ENCODE results near the gene AMPD2.

- TF ChIP-seq OSR1 (CRISPR knock-in tag; IDR thresholded peaks at IDR 0.05) (no peak), GLIS3 (CRISPR knock-in tag; IDR thresholded peaks at IDR 0.05) (no peak), ZFP3 (CRISPR knock-in tag; IDR thresholded peaks at IDR 0.05) (no peak), ISL1 (CRISPR knock-in tag; IDR thresholded peaks at IDR 0.05) (no peak), TSHZ2 (CRISPR knock-in tag; IDR thresholded peaks at IDR 0.05) (no peak)
These were observed 8.2 kb downstream of the AMPD2 start for GRCh38 chr1:109627692-109628399.

Data from SK-N-SH treated with all-trans-retinoic acid at 6 μM for 48 hours (cell line).